Heart right ventricle (tissue), 16 donors: ENCODE results near the gene PMEPA1. TPM values are rescaled to one million over a fixed set of nuclear protein-coding genes. Genes with fewer than 3 reads are reported as not detected.

Experiments
- ATAC-seq, 8 donors: fragments of 200-7000 bp; cut with Tn5 transposase; one replicate each; pipeline ENCODE4 v1.9.1; 2020; ENCODE audit warnings: mild to moderate bottlenecking in 8 of 8, moderate library complexity in 8 of 8, moderate number of reproducible peaks in 1 of 8
- DNase-seq, 2 donors: peaks; one replicate each; pipeline ENCODE4 v3.0.0-alpha.2; 2020
- H3K27ac ChIP-seq, 10 donors: fragments of 200-600 bp; sonication (generic) in 2 of 10; one replicate each; pipeline versions ENCODE4 v1.5.0 to v1.8.0; 2020 to 2022; ENCODE audit warnings: mild to moderate bottlenecking in 3 of 10
- H3K27me3 ChIP-seq, 7 donors: fragments of 200-600 bp; one replicate each; pipeline ENCODE4 v1.8.0; 2021 to 2022; ENCODE audit warnings: mild to moderate bottlenecking in 2 of 7
- H3K36me3 ChIP-seq, 9 donors: fragments of 200-600 bp; sonication (generic) in 1 of 9; one replicate each; pipeline versions ENCODE4 v1.5.0 to v1.8.0; 2020 to 2022; ENCODE audit warnings: mild to moderate bottlenecking in 2 of 9
- H3K4me1 ChIP-seq, 9 donors: fragments of 200-600 bp; sonication (generic) in 1 of 9; one replicate each; pipeline versions ENCODE4 v1.5.0 to v1.8.0; 2020 to 2022; ENCODE audit warnings: mild to moderate bottlenecking in 4 of 9
- H3K4me3 ChIP-seq, 10 donors: fragments of 200-600 bp; sonication (generic) in 2 of 10; one replicate each; pipeline versions ENCODE4 v1.5.0 to v1.8.0; 2020 to 2022; ENCODE audit warnings: mild to moderate bottlenecking in 7 of 10, moderate library complexity in 2 of 10
- H3K9me3 ChIP-seq, 11 donors: fragments of 200-600 bp in 10 of 11; sonication (generic) in 2 of 11; one replicate each; pipeline versions ENCODE4 v1.5.0 to v1.8.0; 2013 to 2022; ENCODE audit warnings: mild to moderate bottlenecking in 2 of 11, control low read depth in 1 of 11, moderate library complexity in 1 of 11
- CTCF ChIP-seq, 9 donors: fragments of 200-600 bp; sonication (generic) in 2 of 9; IDR thresholded peaks; one replicate each; pipeline versions ENCODE4 v1.5.0 to v1.8.0; 2021 to 2022; ENCODE audit warnings: antibody characterized with exemption in 9 of 9, mild to moderate bottlenecking in 5 of 9, moderate library complexity in 1 of 9
- WGBS, 2 donors: extraction: QIAGEN DNeasy Blood & Tissue Kit; methylation state at CpG; one replicate each; pipeline ENCODE4 v1.1.7; 2013; ENCODE audit warnings: inconsistent platforms in 1 of 2; 5-methylcytosine and 5-hydroxymethylcytosine counted together
- intact Hi-C, 10 donors: fragments of 100-400 bp; cut with DNase I; formaldehyde crosslinking; loops; one replicate each; pipeline versions ENCODE4 v1.11.1 to v1.14.2; 2022
- polyA plus RNA-seq, 2 donors: library from polyadenylated mRNA; stranded (reverse); fragments of 200-250 nt; gene quantifications; one replicate each; pipeline ENCODE4 v1.2.3, GENCODE V29; 2013
- total RNA-seq, 10 donors: library from RNA; stranded (reverse); fragmentation: NEBNext Ultra II Directional in 3 of 10; extraction: Animal tissue kit (Norgen Biotek cat#: 25700) in 3 of 10; gene quantifications; one replicate each; pipeline versions ENCODE4 v1.2.1 to v1.2.4, GENCODE V29; 2021 to 2023
- donor health status: Arrhythmogenic right ventricular cardiomyopathy.
- donor health status: ischemic (EF 13 %, LVEDD 7.1; RV severe dilation, severe dysfunction).
- donor health status: healthy with polysubstance abuse.
- donor health status: DM: no; HTN: yes; CAD: no.
- donor health status: DM: no; HTN: no; CAD: no.
- donor health status: ischemic (EF 25% LVEDD 6.9; RV normal size, moderate dysfunction).
- donor health status: ischemic (EF 25% LVEDD 5.7; RV mildly dilated, moderate dysfunction).
- donor health status: healthy.
- donor health status: DM: yes; HTN: yes; CAD: no.
- donor health status: Ischemic cardiomyopathy.
- donor health status: ischemic (EF 35%, LVEDD 5.7; RV mildly dilated, moderate dysfunction).
- donor health status: nonischemic (EF 11% LVEDD 7.7; RV severe dilation, severe dysfunction).
- donor health status: DM: yes; HTN: yes; CAD: no.
- donor health status: PGD.
- donor health status: ischemic (EF 29% LVEDD 5.4; RV normal size, mild dysfunction).
- donor health status: nonischemic (EF 23%, LVEDD 6.1; RV moderate dilation, normal function).

PMEPA1 gene
- total and polyA plus RNA-seq, 12 donors: 10.5 to 81.8 (median 30.4) TPM

- H3K9me3 ChIP-seq: no peaks in the 10 kb centered on the region
- TF ChIP-seq CTCF (IDR thresholded peaks at IDR 0.05): no peak
- H3K27ac ChIP-seq: peak overlapping the region in 2 of 10 donors; percentile 1 to 93
- intact Hi-C loops: loop anchor here in 3 of 10 donors (5.0 to 10.0 kb wide), 2 partner anchors 35 to 1272 kb away; partner anchors contain the start of gene NELFCD (in 1 of the 3)
- H3K4me3 ChIP-seq: no peak overlapping the region
- H3K27me3 ChIP-seq: peaks cover 0 to 33% (median 0%) of the 10 kb centered on the region in 7 donors
- peaks cover 19 to 80% (median 50%) of the 10 kb centered on the region in 9 donors for H3K4me1 ChIP-seq
- 76 to 77% methylated on average over 9 of the region's 9 CpGs for WGBS, 2 donors
- DNase-seq (no peak), ATAC-seq (no peak)
- H3K36me3 ChIP-seq: no peaks in the 10 kb centered on the region
Observed at GRCh38 chr20:57712341-57712740, 2.5 kb upstream of the PMEPA1 start.

GRCh38 chr20:57711826-57712225, 2.0 kb upstream of the PMEPA1 start:
- no peak for TF ChIP-seq CTCF (IDR thresholded peaks at IDR 0.05)
- Histone ChIP-seq H3K27ac (peak overlapping the region in 2 of 10 donors; percentile 1 to 93), H3K36me3 (no peaks in the 10 kb centered on the region), H3K9me3 (no peaks in the 10 kb centered on the region), H3K27me3 (peaks cover 0 to 33% (median 0%) of the 10 kb centered on the region in 7 donors), H3K4me3 (no peak overlapping the region), H3K4me1 (peaks cover 20 to 81% (median 47%) of the 10 kb centered on the region in 9 donors)
- DNase-seq (no peak), ATAC-seq (no peak)
- WGBS, 2 donors: 68 to 69% methylated on average over 7 of the region's 7 CpGs
- intact Hi-C loops: loop anchor here in 3 of 10 donors (5.0 to 10.0 kb wide), 2 partner anchors 35 to 1273 kb away; partner anchors contain the start of gene NELFCD (in 1 of the 3)

- no peaks in the 10 kb centered on the region for H3K9me3 ChIP-seq
- peak in 2 of 9 donors; percentile 8 to 19 for TF ChIP-seq CTCF (IDR thresholded peaks at IDR 0.05)
- no peaks in the 10 kb centered on the region for H3K36me3 ChIP-seq
- peak overlapping the region in 8 of 10 donors; percentile 86 to 96 (median 94) for H3K27ac ChIP-seq
- DNase-seq (no peak), ATAC-seq (no peak)
- WGBS, 2 donors: 75 to 81% methylated on average over 8 of the region's 8 CpGs
- peak overlapping the region in 8 of 10 donors; percentile 61 to 92 (median 82) for H3K4me3 ChIP-seq
- peaks cover 17 to 79% (median 50%) of the 10 kb centered on the region in 9 donors for H3K4me1 ChIP-seq
- intact Hi-C loops: loop anchor here in 3 of 10 donors (5.0 to 10.0 kb wide), 2 partner anchors 36 to 1273 kb away; partner anchors contain the start of gene NELFCD (in 1 of the 3)
- H3K27me3 ChIP-seq: peaks cover 0 to 33% (median 0%) of the 10 kb centered on the region in 7 donors
Observed at GRCh38 chr20:57711311-57711712, 1.5 kb upstream of the PMEPA1 start.

GRCh38 chr20:57710841-57711240, 1.0 kb upstream of the PMEPA1 start:
- TF ChIP-seq CTCF (IDR thresholded peaks at IDR 0.05): no peak
- DNase-seq: no peak
- H3K27me3 ChIP-seq: peaks cover 0 to 33% (median 0%) of the 10 kb centered on the region in 7 donors
- no peak for ATAC-seq
- H3K4me1 ChIP-seq: peaks cover 12 to 74% (median 54%) of the 10 kb centered on the region in 9 donors
- no peaks in the 10 kb centered on the region for H3K36me3 ChIP-seq
- intact Hi-C loops: loop anchor here in 4 of 10 donors (1.0 to 10.0 kb wide), 3 partner anchors 7 to 1274 kb away; partner anchors contain the start of gene NELFCD (in 1 of the 4)
- peak overlapping the region in 8 of 10 donors; percentile 86 to 96 (median 94) for H3K27ac ChIP-seq
- H3K9me3 ChIP-seq: no peaks in the 10 kb centered on the region
- peak overlapping the region; percentile 50 to 92 (median 80) for H3K4me3 ChIP-seq
- 24 to 33% methylated on average over 6 of the region's 6 CpGs for WGBS, 2 donors
